ENCODE results near the gene ARHGAP11A. TPM values are rescaled to one million over a fixed set of nuclear protein-coding genes. Genes with fewer than 3 reads are reported as not detected.

ARHGAP11A gene
- total and polyA plus RNA-seq, 12 donors: 0.30 to 10.6 (median 2.4) TPM

DNA sequence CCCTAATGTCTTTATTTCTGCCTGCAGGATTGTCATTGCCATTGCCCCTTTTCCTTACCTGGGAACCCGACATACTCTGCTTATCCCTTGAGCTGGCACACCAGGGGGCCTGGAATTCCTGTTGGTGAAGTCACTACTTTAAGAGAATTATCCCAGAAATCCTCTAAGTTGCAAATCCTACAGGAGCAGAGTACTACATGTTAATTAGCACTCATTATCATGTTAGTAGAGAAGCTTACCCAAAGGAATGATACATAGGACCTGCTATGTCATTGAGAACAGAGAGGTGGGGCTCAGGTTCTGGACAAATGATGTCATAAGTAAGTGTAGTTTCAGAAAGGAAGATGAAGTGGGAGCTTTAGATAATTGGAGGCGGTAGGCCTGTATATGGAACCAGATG, 53.6 kb downstream of the ARHGAP11A start:
- H3K27ac ChIP-seq: no peak overlapping the region
- TF ChIP-seq, protein P1, sequence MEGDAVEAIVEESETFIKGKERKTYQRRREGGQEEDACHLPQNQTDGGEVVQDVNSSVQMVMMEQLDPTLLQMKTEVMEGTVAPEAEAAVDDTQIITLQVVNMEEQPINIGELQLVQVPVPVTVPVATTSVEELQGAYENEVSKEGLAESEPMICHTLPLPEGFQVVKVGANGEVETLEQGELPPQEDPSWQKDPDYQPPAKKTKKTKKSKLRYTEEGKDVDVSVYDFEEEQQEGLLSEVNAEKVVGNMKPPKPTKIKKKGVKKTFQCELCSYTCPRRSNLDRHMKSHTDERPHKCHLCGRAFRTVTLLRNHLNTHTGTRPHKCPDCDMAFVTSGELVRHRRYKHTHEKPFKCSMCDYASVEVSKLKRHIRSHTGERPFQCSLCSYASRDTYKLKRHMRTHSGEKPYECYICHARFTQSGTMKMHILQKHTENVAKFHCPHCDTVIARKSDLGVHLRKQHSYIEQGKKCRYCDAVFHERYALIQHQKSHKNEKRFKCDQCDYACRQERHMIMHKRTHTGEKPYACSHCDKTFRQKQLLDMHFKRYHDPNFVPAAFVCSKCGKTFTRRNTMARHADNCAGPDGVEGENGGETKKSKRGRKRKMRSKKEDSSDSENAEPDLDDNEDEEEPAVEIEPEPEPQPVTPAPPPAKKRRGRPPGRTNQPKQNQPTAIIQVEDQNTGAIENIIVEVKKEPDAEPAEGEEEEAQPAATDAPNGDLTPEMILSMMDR (IDR thresholded peaks at IDR 0.05): no peak
- WGBS, 2 donors: 79 to 80% methylated on average over 2 of the region's 2 CpGs
- no peak for ATAC-seq
- no peak for DNase-seq
- no peaks in the 10 kb centered on the region for H3K9me3 ChIP-seq
- no peaks in the 10 kb centered on the region for H3K27me3 ChIP-seq
- peaks cover 0 to 5% (median 0%) of the 10 kb centered on the region in 9 donors for H3K4me1 ChIP-seq
- no peak overlapping the region for H3K4me3 ChIP-seq
- intact Hi-C loops (cut with DNase I): loop anchor here in 5 of 10 donors (10.0 kb wide), 6 partner anchors 56 to 1036 kb away; no protein-coding TSS in a partner anchor
- no peaks in the 10 kb centered on the region for H3K36me3 ChIP-seq

GRCh38 chr15:32669896-32670611, 54.8 kb downstream of the ARHGAP11A start:
- peak in 5 of 8 donors; percentile 33 to 71 (median 53) for ATAC-seq
- Histone ChIP-seq H3K27me3 (no peaks in the 10 kb centered on the region), H3K36me3 (no peaks in the 10 kb centered on the region), H3K4me3 (no peak overlapping the region), H3K27ac (no peak overlapping the region), H3K4me1 (peaks cover 0 to 5% (median 0%) of the 10 kb centered on the region in 9 donors), H3K9me3 (no peaks in the 10 kb centered on the region)
- intact Hi-C loops (cut with DNase I): loop anchor here in 6 of 10 donors (10.0 kb wide), 7 partner anchors 55 to 1035 kb away; no protein-coding TSS in a partner anchor
- TF ChIP-seq, protein P1 (IDR thresholded peaks at IDR 0.05): no peak
- 27 to 38% methylated on average over 5 of the region's 5 CpGs for WGBS, 2 donors
- DNase-seq: peak in 1 of 2 donors; percentile 13

- intact Hi-C loops (cut with DNase I): loop anchor here in 1 of 10 donors (10.0 kb wide), 1 partner anchor 164 kb away; no protein-coding TSS in a partner anchor
- Histone ChIP-seq H3K9me3 (no peaks in the 10 kb centered on the region), H3K27ac (no peak overlapping the region), H3K27me3 (no peaks in the 10 kb centered on the region), H3K36me3 (no peaks in the 10 kb centered on the region), H3K4me3 (no peak overlapping the region), H3K4me1 (peaks cover 0 to 5% (median 0%) of the 10 kb centered on the region in 9 donors)
- no peak for DNase-seq
- 88 to 92% methylated on average over 3 of the region's 3 CpGs for WGBS, 2 donors
- ATAC-seq: no peak
- TF ChIP-seq, protein P1 (IDR thresholded peaks at IDR 0.05): no peak
Observed at GRCh38 chr15:32670623-32671022, 55.3 kb downstream of the ARHGAP11A start.

- no peaks in the 10 kb centered on the region for H3K27me3 ChIP-seq
- H3K4me1 ChIP-seq: peaks cover 0 to 5% (median 0%) of the 10 kb centered on the region in 9 donors
- ATAC-seq (no peak), DNase-seq (no peak)
- H3K27ac ChIP-seq: no peak overlapping the region
- TF ChIP-seq, protein P1 (IDR thresholded peaks at IDR 0.05): no peak
- no peaks in the 10 kb centered on the region for H3K9me3 ChIP-seq
- intact Hi-C loops (cut with DNase I): loop anchor here in 1 of 10 donors (10.0 kb wide), 1 partner anchor 163 kb away; no protein-coding TSS in a partner anchor
- no peaks in the 10 kb centered on the region for H3K36me3 ChIP-seq
- H3K4me3 ChIP-seq: no peak overlapping the region
- WGBS, 2 donors: 89 to 91% methylated on average over 29 of the region's 29 CpGs
Observed at GRCh38 chr15:32671339-32672325, 56.3 kb downstream of the ARHGAP11A start.

Measured in heart right ventricle (tissue), 16 donors.